H1 (cell line): ENCODE data around the gene CADM2. TPM values are rescaled to one million over a fixed set of nuclear protein-coding genes. Genes with fewer than 3 reads are reported as not detected.

Experiments used
- CTCF ChIA-PET: fragments of 300-600 bp; sonication (Branson Sonifier 250); formaldehyde crosslinking; loops from one replicate; lab custom pipeline; 2021; ENCODE audit not compliant: partially characterized antibody; lab: Charles Lee
- POLR2A ChIA-PET: fragments of 300-600 bp; sonication (Branson Sonifier 250); formaldehyde crosslinking; loops from one replicate; lab custom pipeline; 2021; ENCODE audit warnings: inconsistent platforms; ENCODE audit not compliant: partially characterized antibody; lab: Charles Lee
- DNase-seq, 2 experiments: peaks; one replicate each; pipeline versions ENCODE4 v3.0.0 to v3.0.0-alpha.2; 2010 to 2022; ENCODE audit warnings: low spot score in 2 of 2, low read depth in 1 of 2, mixed read lengths in 1 of 2
- FAIRE-seq: peaks from 2 replicates; lab custom pipeline; 2011; peaks lifted over from hg19 to GRCh38; lab: Jason Lieb, UNC
- H2AFZ ChIP-seq: 2 replicates; pipeline ENCODE4 v1.8.1; 2012; ENCODE audit warnings: low read length, inconsistent platforms
- H2AK5ac ChIP-seq: 2 replicates; pipeline ENCODE4 v1.6.1; 2013; ENCODE audit warnings: low read depth, low read length
- H2BK120ac ChIP-seq: replicated peaks from 2 replicates; pipeline ENCODE3; 2013; ENCODE audit warnings: low read depth, low read length, inconsistent platforms
- H2BK12ac ChIP-seq: 2 replicates; pipeline ENCODE4 v1.6.1; 2013; ENCODE audit warnings: low read depth, low read length
- H2BK15ac ChIP-seq: 2 replicates; pipeline ENCODE4 v1.6.1; 2013; ENCODE audit warnings: low read length
- H2BK20ac ChIP-seq: 2 replicates; pipeline ENCODE4 v1.6.1; 2013; ENCODE audit warnings: low read length
- H2BK5ac ChIP-seq: 2 replicates; pipeline ENCODE4 v1.6.1; 2013; ENCODE audit warnings: low read depth, low read length
- H3K14ac ChIP-seq: 2 replicates; pipeline ENCODE4 v1.6.1; 2013; ENCODE audit warnings: inconsistent platforms; ENCODE audit not compliant: insufficient read length
- H3K18ac ChIP-seq: 2 replicates; pipeline ENCODE4 v1.6.1; 2013; ENCODE audit warnings: low read length; ENCODE audit errors: extremely low read depth
- H3K23ac ChIP-seq: 2 replicates; pipeline ENCODE4 v1.6.1; 2013; ENCODE audit warnings: inconsistent platforms; ENCODE audit not compliant: insufficient read length
- H3K23me2 ChIP-seq: 2 replicates; pipeline ENCODE4 v1.6.1; 2013; ENCODE audit warnings: low read depth, low read length
- H3K27ac ChIP-seq: 2 replicates; pipeline ENCODE4 v1.6.1; 2011; ENCODE audit warnings: low read depth, low read length, inconsistent platforms
- H3K27me3 ChIP-seq, 4 experiments: replicated peaks in 1 of 4; 1 replicate in 1 of 4; 2 replicates in 3 of 4; pipeline versions ENCODE4 v1.6.1 to v1.8.1; 2011 to 2013; ENCODE audit warnings: low read length in 3 of 4, mild to moderate bottlenecking in 3 of 4, inconsistent platforms in 2 of 4, mixed read lengths in 2 of 4, moderate library complexity in 1 of 4; ENCODE audit not compliant: control insufficient read depth in 3 of 4, insufficient read depth in 3 of 4; ENCODE audit errors: extremely low read depth in 1 of 4
- H3K36me3 ChIP-seq, 4 experiments: 2 replicates each; pipeline versions ENCODE4 v1.6.1 to v1.8.1; 2011 to 2013; ENCODE audit warnings: mild to moderate bottlenecking in 4 of 4, low read length in 3 of 4, moderate library complexity in 2 of 4, control low read depth in 1 of 4, inconsistent platforms in 1 of 4; ENCODE audit not compliant: insufficient read depth in 4 of 4, control insufficient read depth in 2 of 4
- H3K4ac ChIP-seq: replicated peaks from 2 replicates; pipeline ENCODE3; 2013; ENCODE audit warnings: low read length, low read depth, mixed read lengths, inconsistent platforms; ENCODE audit not compliant: insufficient read length
- H3K4me1 ChIP-seq, 4 experiments: replicated peaks in 1 of 4; 1 replicate in 1 of 4; 2 replicates in 3 of 4; pipeline versions ENCODE4 v1.6.1 to v1.8.1; 2011 to 2013; ENCODE audit warnings: low read length in 3 of 4, inconsistent platforms in 2 of 4, mixed read lengths in 1 of 4; ENCODE audit not compliant: insufficient read depth in 4 of 4, control insufficient read depth in 3 of 4
- H3K4me2 ChIP-seq, 2 experiments: 2 replicates each; pipeline versions ENCODE4 v1.6.1 to v1.8.1; 2011 to 2013; ENCODE audit warnings: low read depth in 2 of 2, low read length in 2 of 2, control low read depth in 1 of 2, inconsistent platforms in 1 of 2, mild to moderate bottlenecking in 1 of 2; ENCODE audit not compliant: insufficient read depth in 1 of 2
- H3K4me3 ChIP-seq, 4 experiments: fragments of 200-600, 300-600 bp in 1 of 4; sonication (generic), shearing (Covaris generic), sonication (Bioruptor Twin) in 1 of 4; 2 replicates each; pipeline versions ENCODE4 v1.5.1 to v1.8.1; 2011 to 2016; ENCODE audit warnings: low read length in 4 of 4, low read depth in 3 of 4, control low read depth in 2 of 4, inconsistent platforms in 2 of 4, mild to moderate bottlenecking in 2 of 4, mixed read lengths in 1 of 4, moderate library complexity in 1 of 4; ENCODE audit not compliant: insufficient read depth in 2 of 4; ENCODE audit errors: extremely low read depth in 1 of 4
- H3K56ac ChIP-seq: replicated peaks from 2 replicates; pipeline ENCODE3; 2013; ENCODE audit warnings: low read depth, mild to moderate bottlenecking, mixed read lengths, low read length, inconsistent platforms; ENCODE audit not compliant: insufficient read length
- H3K79me1 ChIP-seq: 2 replicates; pipeline ENCODE4 v1.6.1; 2013; ENCODE audit warnings: low read depth, low read length, control low read depth
- H3K79me2 ChIP-seq, 2 experiments: 2 replicates each; pipeline versions ENCODE4 v1.6.1 to v1.8.1; 2012 to 2013; ENCODE audit warnings: low read length in 2 of 2, mild to moderate bottlenecking in 2 of 2, inconsistent platforms in 1 of 2; ENCODE audit not compliant: insufficient read depth in 2 of 2, control insufficient read depth in 1 of 2
- H3K9ac ChIP-seq, 4 experiments: replicated peaks in 1 of 4; 1 replicate in 1 of 4; 2 replicates in 3 of 4; pipeline versions ENCODE4 v1.6.1 to v1.8.1; 2011 to 2013; ENCODE audit warnings: low read depth in 3 of 4, low read length in 3 of 4, control low read depth in 2 of 4, mild to moderate bottlenecking in 2 of 4, moderate library complexity in 2 of 4, inconsistent platforms in 1 of 4; ENCODE audit errors: extremely low read depth in 1 of 4
- H3K9me3 ChIP-seq, 2 experiments: 2 replicates each; pipeline versions ENCODE4 v1.6.1 to v1.8.1; 2012 to 2013; ENCODE audit warnings: mild to moderate bottlenecking in 2 of 2, moderate library complexity in 2 of 2, control low read depth in 1 of 2, inconsistent platforms in 1 of 2, low read depth in 1 of 2, low read length in 1 of 2, mixed read lengths in 1 of 2; ENCODE audit not compliant: insufficient read depth in 2 of 2
- H4K20me1 ChIP-seq, 2 experiments: replicated peaks in 1 of 2; 2 replicates each; pipeline versions ENCODE3 to v1.8.1; 2011 to 2013; ENCODE audit warnings: inconsistent platforms in 2 of 2, low read length in 2 of 2, mild to moderate bottlenecking in 1 of 2; ENCODE audit not compliant: insufficient read depth in 2 of 2, control insufficient read depth in 1 of 2
- H4K5ac ChIP-seq: 2 replicates; pipeline ENCODE4 v1.6.1; 2013; ENCODE audit warnings: low read length, low read depth, mixed read lengths, inconsistent platforms; ENCODE audit not compliant: insufficient read length
- H4K8ac ChIP-seq: 2 replicates; pipeline ENCODE4 v1.8.0; 2013; ENCODE audit warnings: mild to moderate bottlenecking, moderate library complexity, low read length, inconsistent platforms; ENCODE audit not compliant: insufficient read depth; ENCODE audit errors: extremely low read depth
- H4K91ac ChIP-seq: replicated peaks from 2 replicates; pipeline ENCODE3; 2013; ENCODE audit warnings: low read length, mixed read lengths, inconsistent platforms; ENCODE audit not compliant: insufficient read length
- RXRA ChIP-seq: IDR thresholded peaks from 2 replicates; pipeline ENCODE4 v1.6.1; 2011; ENCODE audit warnings: low read depth, mild to moderate bottlenecking, low read length, moderate library complexity; ENCODE audit not compliant: insufficient read depth
- WGBS, 2 experiments: shearing (Covaris generic) in 1 of 2; methylation state at CpG; one replicate each; pipeline versions ENCODE4 v1.1.6 to v1.1.7; 2013 to 2015; ENCODE audit warnings: low lambda C conversion rate in 2 of 2, mixed read lengths in 2 of 2, inconsistent platforms in 1 of 2, low coverage in 1 of 2, missing lambda C conversion rate in 1 of 2; ENCODE audit not compliant: insufficient replicate concordance in 2 of 2, insufficient coverage in 1 of 2, insufficient read length in 1 of 2; ENCODE audit errors: extremely low coverage in 1 of 2, missing lambda C conversion rate in 1 of 2; 5-methylcytosine and 5-hydroxymethylcytosine counted together
- polyA plus RNA-seq, 7 experiments: library from polyadenylated mRNA; depleted of rRNA in 3 of 7; stranded (reverse) in 5 of 7; unstranded in 2 of 7; fragments of >200 nt in 5 of 7; fragments of 200-250 nt in 2 of 7; gene quantifications; 1 replicate in 5 of 7; 2 replicates in 1 of 7; 4 replicates in 1 of 7; pipeline versions ENCODE4 v1.2.1 to v1.2.3, GENCODE V29; 2011 to 2013; ENCODE audit warnings: missing spikeins in 2 of 7, mixed read lengths in 2 of 7
- total RNA-seq: library from RNA; stranded (reverse); fragmentation: NEBNext Ultra II Directional; extraction: Animal tissue kit (Norgen Biotek cat#: 25700); gene quantifications from 2 replicates; pipeline ENCODE4 v1.2.1, GENCODE V29; 2021

Gene CADM2
- total and polyA plus RNA-seq, 2 of the 8 experiments (the other 6 are each of a cell fraction or from before 2014, with no cell fraction given), result 14.9 to 20.9 TPM

DNA sequence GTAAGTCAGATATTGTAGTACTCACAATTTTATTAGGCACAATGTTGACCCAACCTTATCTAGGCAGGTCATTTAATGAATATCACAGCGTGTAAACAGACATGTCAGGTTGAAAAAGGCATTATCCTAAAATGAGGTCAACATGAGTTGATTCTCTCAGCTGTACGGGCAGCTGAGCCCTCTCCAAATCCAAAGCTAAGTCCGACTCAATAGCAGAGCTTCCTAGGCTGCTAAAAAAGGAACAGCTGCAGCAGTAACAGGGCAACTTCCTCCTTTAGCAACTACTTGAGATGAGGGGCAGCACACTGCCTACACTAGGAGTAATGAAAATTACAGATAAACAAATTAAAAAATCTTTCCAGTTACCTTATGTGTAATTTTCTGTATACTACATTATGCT is 189.2 kb downstream of the CADM2 start:
- no peaks in the 10 kb centered on the region for H3K79me1 ChIP-seq
- H3K79me2 ChIP-seq, result no peaks in the 10 kb centered on the region
- H3K27ac ChIP-seq, result no peak overlapping the region
- no peak overlapping the region for H2BK120ac ChIP-seq
- H4K5ac ChIP-seq, result no peak overlapping the region
- no peak overlapping the region for H2BK12ac ChIP-seq
- H3K23me2 ChIP-seq, result no peaks in the 10 kb centered on the region
- no peaks in the 10 kb centered on the region for H3K4me1 ChIP-seq
- H3K23ac ChIP-seq, result no peak overlapping the region
- H2BK5ac ChIP-seq, result no peak overlapping the region
- no peak for FAIRE-seq
- H3K4me2 ChIP-seq, result no peak overlapping the region
- H4K8ac ChIP-seq, result no peak overlapping the region
- no peak overlapping the region for H3K18ac ChIP-seq
- H3K27me3 ChIP-seq, result no peaks in the 10 kb centered on the region
- no peak overlapping the region for H3K56ac ChIP-seq
- H4K91ac ChIP-seq, result no peak overlapping the region
- CTCF ChIA-PET, result no interaction called here
- no peak overlapping the region for H3K4me3 ChIP-seq
- H2BK15ac ChIP-seq, result no peak overlapping the region
- no peak for DNase-seq
- H3K9ac ChIP-seq, result no peak overlapping the region
- no peak for TF ChIP-seq RXRA
- no peak overlapping the region for H2AFZ ChIP-seq
- POLR2A ChIA-PET, result no interaction called here
- no peaks in the 10 kb centered on the region for H4K20me1 ChIP-seq
- no peak overlapping the region for H3K4ac ChIP-seq
- WGBS, 2 experiments, result 89% methylated on average over 3 of the region's 3 CpGs; no CpG with 5 or more reads in 1 of the 2 experiments
- peaks cover 0 to 4% (median 0%) of the 10 kb centered on the region in 4 experiments; a peak in 3 of 8 replicates for H3K36me3 ChIP-seq
- no peak overlapping the region for H2BK20ac ChIP-seq
- no peak overlapping the region for H3K14ac ChIP-seq
- no peak overlapping the region for H2AK5ac ChIP-seq
- peaks cover 5 to 8% of the 10 kb centered on the region in 2 experiments for H3K9me3 ChIP-seq
